Measurements from ENCODE around the gene LAX1. TPM values are rescaled to one million over a fixed set of nuclear protein-coding genes. Genes with fewer than 3 reads are reported as not detected.
"Not testable (repeated sequence)": the region's sequence is repeated elsewhere in the genome, so short reads cannot be mapped to it uniquely, and the experiment has no call there.

Gene LAX1
- total RNA-seq, 1 experiment from 2014 or later = not detected

DNA sequence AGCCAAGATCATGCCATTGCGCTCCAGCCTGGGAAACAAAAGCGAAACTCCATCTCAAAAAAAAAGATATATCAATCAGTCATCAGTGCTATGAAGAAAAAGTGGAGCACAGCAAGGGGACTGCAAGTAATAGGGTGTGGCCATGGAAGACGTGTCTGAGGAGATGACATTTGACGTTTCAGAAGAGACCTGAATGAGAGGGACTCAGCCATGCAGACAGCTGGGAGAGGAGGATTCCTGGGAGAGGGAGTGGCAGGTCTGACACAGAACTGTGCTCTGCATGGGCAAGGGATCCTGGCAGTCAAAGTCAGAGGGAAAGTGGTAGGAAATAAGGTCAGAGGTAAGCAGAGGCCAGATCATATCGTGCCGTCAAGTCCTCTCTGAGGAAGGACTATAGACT is 3.3 kb downstream of the LAX1 start:
- DNase-seq (ENCODE audit: low read depth) = no peak

DNA sequence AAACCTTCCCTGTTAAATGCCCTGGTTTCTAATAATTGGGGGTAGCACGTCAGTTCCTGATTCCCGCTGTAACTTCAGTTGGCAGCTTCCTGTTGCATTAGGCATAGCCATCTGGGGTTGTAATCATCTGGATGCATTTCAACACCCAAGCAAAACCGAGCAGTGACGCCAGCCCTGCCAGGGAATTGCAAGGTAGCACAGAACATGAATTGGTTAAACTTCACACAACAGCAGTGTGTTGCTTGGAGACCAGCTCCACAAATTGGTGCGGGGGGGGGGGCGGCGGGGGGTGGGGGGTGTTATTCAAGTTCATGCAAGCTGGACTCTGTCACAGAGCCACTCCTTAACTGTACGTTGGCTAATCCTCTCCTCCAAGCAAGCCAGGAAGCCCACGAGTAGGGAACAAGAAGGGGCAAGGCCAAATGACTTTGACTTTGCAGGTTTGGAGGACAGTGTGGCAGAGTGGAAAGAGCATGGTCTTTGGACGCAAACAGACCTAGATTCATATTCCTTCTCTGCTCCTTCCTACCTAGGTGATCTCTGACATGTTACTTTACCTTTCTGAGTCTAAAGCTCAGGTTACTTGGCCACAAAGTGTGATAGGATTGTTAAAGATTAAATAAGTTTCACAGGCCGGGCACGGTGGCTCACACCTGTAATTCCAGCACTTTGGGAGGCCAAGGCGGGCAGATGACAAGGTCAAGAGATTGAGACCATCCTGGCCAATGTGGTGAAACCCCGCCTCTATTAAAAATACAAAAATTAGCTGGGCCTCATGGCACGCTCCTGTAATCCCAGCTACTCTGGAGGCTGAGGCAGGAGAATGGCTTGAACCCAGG is 4.7 kb downstream of the LAX1 start:
- peak; percentile 91 for DNase-seq (ENCODE audit: low read depth)

DNA sequence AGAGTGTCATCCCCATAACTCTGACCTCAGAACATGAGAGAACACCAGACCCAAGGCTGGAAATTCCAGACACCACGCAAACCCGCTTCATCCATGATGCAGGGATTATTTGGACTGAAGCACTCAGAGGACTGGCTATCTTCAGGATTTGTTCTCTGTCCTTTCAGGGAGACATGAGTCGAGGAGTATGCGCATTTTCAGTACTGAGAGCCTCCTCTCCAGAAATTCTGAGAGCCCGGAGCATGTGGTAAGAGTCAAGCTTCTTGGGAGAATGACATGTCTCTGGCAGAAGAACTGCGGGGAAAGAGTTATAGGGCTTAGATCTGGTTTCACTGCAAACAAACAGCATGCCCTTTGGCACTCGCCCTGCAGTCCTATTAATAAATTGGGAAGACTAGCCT is 6.9 kb downstream of the LAX1 start:
- DNase-seq (ENCODE audit: low read depth) = no peak

- DNase-seq (ENCODE audit: low read depth) = no peak
Measured at GRCh38 chr1:203772836-203773235, 7.9 kb downstream of the LAX1 start.

DNA sequence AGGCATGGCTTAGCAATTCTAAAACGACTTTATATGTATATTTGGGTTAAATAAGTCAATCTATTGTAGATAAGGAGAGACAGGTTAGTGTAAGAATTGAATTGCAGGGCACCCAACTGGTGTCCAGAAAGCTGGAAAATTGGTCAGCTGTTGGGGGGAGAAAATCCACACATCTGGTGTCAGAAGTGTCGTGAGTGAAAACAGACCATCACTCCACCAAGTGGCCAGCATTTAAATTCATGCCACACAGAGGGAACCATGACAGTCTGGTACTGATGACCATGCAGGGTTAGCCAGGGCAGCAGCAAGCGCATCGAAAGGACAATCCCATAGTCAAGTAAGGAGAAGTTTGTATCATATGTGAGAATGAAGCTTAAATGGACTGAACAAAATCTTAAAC is 11.7 kb downstream of the LAX1 start:
- no peak for DNase-seq (ENCODE audit: low read depth)

DNA sequence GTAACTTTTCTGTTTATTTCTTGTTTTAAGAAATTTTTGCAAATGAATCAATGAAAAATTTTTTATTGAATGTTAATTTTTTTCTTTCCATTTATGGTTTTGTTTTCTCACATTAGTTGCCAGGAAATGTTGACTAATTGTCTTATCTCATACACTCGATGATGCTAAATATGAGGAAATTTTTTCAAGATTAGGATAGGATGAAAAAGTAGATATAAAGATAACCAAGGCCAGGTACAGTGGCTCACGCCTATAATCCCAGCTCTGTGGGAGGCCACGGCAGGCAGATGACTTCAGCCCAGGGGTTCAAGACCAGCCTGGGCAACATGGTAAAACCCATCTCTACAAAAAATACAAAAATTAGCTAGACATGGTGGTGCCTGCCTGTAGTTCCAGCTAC is 12.6 kb downstream of the LAX1 start:
- no peak for DNase-seq (ENCODE audit: low read depth)

GRCh38 chr1:203778146-203778545 is 13.2 kb downstream of the LAX1 start:
- no peak for DNase-seq (ENCODE audit: low read depth)

DNA sequence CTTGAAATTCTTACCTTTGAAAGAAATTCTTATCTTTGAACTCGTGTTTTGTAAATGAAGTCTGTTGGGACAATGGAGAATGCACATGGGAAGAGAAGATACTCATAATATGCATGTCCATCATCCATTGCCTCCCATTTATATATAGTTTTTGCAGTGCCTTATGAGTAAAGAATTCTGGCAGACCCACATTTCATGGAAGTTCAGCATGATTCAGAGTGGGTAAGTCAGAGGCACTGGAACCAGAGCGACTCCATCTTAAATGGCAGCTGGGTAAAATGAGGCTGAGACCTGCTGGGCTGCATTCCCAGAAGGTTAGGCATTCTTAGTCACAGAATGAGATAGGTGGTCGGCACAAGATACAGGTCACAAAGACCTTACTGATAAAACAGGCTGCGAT is 13.8 kb downstream of the LAX1 start:
- no peak for DNase-seq (ENCODE audit: low read depth)

GRCh38 chr1:203781962-203782361 is 17.0 kb downstream of the LAX1 start:
- no peak for DNase-seq (ENCODE audit: low read depth)

- no peak for DNase-seq (ENCODE audit: low read depth)
Measured at GRCh38 chr1:203789966-203790365, 25.0 kb downstream of the LAX1 start.

DNA sequence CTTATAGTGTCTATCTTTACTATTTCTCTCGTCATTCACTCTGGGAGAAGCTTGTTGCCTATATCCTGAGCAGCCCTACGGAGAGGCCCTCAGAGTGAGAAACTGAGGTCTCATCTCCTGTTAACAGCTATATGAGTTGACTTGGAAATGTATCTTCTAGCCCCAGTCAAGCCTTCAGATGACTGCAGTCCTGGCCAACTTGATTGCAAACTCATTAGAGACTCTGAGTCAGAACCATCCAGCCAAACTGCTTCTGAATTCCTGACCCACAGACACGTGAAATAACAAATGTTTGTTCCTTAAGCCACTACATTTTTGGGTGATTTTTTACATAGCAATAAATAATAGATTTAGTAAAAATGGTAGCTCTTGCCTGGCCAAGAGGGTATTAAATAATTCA is 26.5 kb downstream of the LAX1 start:
- no peak for DNase-seq (ENCODE audit: low read depth)

GRCh38 chr1:203792486-203792885 is 27.5 kb downstream of the LAX1 start:
- DNase-seq (ENCODE audit: low read depth) = no peak

- DNase-seq (ENCODE audit: low read depth) = not testable (repeated sequence)
Measured at GRCh38 chr1:203793561-203793960, 28.6 kb downstream of the LAX1 start.

DNA sequence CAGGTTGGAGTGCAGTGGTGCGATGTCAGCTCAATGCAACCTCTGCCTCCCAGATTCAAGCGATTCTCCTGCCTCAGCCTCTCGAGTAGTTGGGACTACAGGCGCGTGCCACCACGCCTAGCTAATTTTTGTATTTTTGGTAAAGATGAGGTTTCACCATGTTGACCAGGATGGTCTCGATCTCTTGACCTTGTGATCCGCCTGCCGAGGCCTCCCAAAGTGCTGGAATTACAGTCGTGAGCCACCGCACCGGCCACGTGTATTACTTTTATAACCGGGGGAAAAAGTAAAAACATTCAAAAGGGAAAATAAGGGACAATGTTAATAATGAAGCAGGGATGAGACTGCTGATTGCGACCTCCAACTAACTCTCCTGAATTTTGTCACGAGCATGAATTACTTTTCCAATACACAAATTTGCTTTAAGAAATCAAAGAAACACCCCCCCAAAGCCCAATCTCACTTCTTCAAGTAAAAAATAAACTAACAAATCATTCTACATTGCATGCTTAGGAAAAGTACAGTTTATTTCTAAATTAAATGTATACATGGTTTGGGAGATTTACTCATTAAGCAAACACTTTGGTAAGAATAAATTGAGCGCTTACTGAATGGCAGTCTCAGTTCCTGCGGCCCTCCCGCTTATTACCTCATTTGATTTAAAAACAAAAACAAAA is 29.9 kb downstream of the LAX1 start:
- no peak for DNase-seq (ENCODE audit: low read depth)

- DNase-seq (ENCODE audit: low read depth) = peak; percentile 99
Measured at GRCh38 chr1:203795441-203796235, 30.7 kb downstream of the LAX1 start, which contains the start of the genes ZBED6 and ZC3H11A. Gene ZBED6, plus strand, starts transcription at chr1:203795623. Its CDS starts 1,900 bp downstream, at chr1:203797523. Gene ZC3H11A, plus strand, starts transcription at chr1:203795623. Its CDS starts 21,448 bp downstream, at chr1:203817071.

DNA sequence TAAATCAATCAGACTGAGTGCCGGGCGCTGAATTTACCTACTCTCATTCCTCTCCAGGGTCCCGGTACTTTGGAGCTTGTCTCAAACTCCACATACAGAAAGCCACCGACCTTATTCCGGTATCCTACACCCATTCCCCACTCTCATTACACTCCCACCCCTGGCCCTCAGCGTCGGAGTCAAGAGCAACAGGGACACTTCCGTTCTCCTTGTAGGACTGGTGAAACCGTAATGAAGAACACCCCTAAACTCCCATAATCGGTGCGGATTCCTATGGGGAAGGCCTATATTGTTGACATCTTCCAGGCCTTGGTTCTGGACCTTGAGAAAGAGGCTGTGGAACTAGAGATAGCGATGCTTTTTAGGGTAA is 31.2 kb downstream of the LAX1 start:
- DNase-seq (ENCODE audit: low read depth) = peak; percentile 56

DNA sequence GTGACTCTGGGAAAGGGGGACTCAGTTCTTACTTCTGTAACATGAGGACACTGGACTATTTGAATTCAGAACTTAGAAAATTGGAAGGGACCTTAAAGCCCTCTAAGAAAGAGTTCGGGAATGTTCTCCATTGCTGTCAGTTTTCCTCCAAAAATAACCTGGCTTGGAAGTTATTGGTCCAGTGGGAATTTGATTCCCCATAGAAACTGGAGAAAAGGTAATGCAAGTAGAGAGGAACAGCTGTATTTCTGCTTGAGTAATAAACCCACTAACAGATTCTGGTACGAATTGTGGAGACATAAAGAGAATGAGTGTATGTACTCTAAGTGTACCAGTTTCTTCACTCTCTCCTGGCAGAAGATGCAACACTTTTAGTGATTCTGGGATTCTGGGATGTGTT is 32.2 kb downstream of the LAX1 start:
- DNase-seq (ENCODE audit: low read depth) = no peak

GRCh38 chr1:203797948-203798655 is 33.1 kb downstream of the LAX1 start:
- peak; percentile 58 for DNase-seq (ENCODE audit: low read depth)

- no peak for DNase-seq (ENCODE audit: low read depth)
Measured at GRCh38 chr1:203799157-203799556, 34.2 kb downstream of the LAX1 start.

GRCh38 chr1:203799971-203800370 is 35.0 kb downstream of the LAX1 start:
- DNase-seq (ENCODE audit: low read depth) = no peak

GRCh38 chr1:203805689-203806088 is 40.7 kb downstream of the LAX1 start:
- DNase-seq (ENCODE audit: low read depth) = no peak

DNA sequence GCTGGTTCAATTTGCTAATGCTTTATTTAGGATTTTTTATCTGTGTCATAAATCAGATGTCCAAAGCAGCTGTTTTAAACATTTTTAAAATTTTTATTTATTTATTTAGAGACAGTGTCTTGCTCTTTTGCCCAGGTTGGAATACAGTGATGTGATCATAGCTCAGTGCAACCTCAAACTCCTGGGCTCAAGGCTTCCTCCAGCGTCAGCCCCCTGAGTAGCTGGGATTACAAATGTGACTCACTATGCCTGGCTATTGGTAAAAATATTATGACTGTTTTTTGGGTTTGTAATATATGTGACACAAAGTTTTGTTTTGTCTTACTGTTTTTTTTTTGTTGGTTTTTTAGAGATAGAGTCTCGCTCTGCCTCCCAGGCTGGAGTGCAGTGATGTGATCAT is 42.2 kb downstream of the LAX1 start:
- peak; percentile 78 for DNase-seq (ENCODE audit: low read depth)

All from M059J (cell line).